ENCODE measurements around the gene CELF6. TPM values are rescaled to one million over a fixed set of nuclear protein-coding genes. Genes with fewer than 3 reads are reported as not detected.
A peak's percentile ranks its signal among the peaks of the same experiment; 100 is the strongest.

CELF6 gene
- polyA plus RNA-seq, 3 donors, result 2.9 TPM; not detected in 2

DNA sequence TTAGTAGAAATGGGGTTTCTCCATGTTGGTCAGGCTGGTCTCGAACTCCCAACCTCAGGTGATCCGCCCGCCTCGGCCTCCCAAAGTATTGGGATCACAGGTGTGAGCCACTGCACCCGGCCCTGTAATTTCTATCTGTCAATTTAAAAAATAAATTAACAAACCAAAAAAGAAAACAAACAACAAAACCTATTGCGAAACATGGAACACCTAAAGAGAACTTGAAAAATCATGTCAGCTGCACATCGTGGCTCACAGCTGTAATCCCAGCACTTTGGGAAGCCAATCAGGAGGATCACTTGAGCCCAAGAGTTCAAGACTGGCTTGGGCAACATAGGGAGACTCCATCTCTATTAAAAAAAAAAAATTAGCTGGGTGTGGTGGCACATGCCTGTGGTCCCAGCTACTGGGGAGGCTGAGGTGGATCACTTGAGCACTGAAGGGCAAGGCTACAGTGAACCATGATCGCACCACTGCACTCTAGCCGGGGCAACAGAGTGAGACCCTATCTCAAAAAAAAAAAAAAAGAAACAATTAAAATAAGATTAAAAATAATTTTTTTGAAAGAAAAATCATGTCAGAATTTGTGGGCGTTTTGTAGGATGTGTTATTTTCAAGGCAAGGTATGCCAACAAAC is 67.2 kb downstream of the CELF6 start:
- Histone ChIP-seq H3K4me1 (ENCODE audit: control insufficient read depth in 1 of 2, insufficient read depth in 2 of 2, low read length in 2 of 2) (peaks cover 9 to 13% of the 10 kb centered on the region in 2 donors), H4K20me1 (ENCODE audit: insufficient read depth, low read length) (no peaks in the 10 kb centered on the region), H3K9ac (ENCODE audit: insufficient read depth, low read length, poor library complexity, severe bottlenecking) (no peak overlapping the region), H3K27ac (ENCODE audit: low read depth in 1 of 2, low read length in 2 of 2) (no peak overlapping the region), H3K36me3 (replicated peaks in 1 of 2; ENCODE audit: control insufficient read depth in 1 of 2, insufficient read depth in 2 of 2, low read length in 2 of 2) (peaks cover 76 to 94% of the 10 kb centered on the region in 2 donors), H3K4me3 (replicated peaks in 1 of 3; ENCODE audit: low read depth in 2 of 3, low read length in 3 of 3) (no peak overlapping the region), H3K9me3 (replicated peaks in 1 of 2; ENCODE audit: control insufficient read depth in 1 of 2, insufficient read depth in 1 of 2, low read length in 2 of 2) (no peaks in the 10 kb centered on the region), H3K27me3 (ENCODE audit: control insufficient read depth in 2 of 2, insufficient read depth in 2 of 2, low read length in 2 of 2) (no peaks in the 10 kb centered on the region), H3K79me2 (ENCODE audit: insufficient read depth, low read length) (no peaks in the 10 kb centered on the region), H3K4me2 (replicated peaks; ENCODE audit: extremely low read depth, low read length, poor library complexity, severe bottlenecking) (no peak overlapping the region), H2AFZ (ENCODE audit: insufficient read depth, low read depth, low read length, poor library complexity, severe bottlenecking) (no peak overlapping the region)
- Mint-ChIP-seq H3K27ac (no peak overlapping the region), H3K36me3 (peaks cover 80 to 89% of the 10 kb centered on the region in 2 donors), H3K4me1 (peaks cover 11% of the 10 kb centered on the region), H3K9me3 (peaks cover 0 to 1% (median 0%) of the 10 kb centered on the region in 7 donors), H3K4me3 (no peak overlapping the region), H3K27me3 (ENCODE audit: low read depth in 3 of 3) (peaks cover 0 to 3% (median 0%) of the 10 kb centered on the region in 3 donors)
- TF ChIP-seq, protein P1, sequence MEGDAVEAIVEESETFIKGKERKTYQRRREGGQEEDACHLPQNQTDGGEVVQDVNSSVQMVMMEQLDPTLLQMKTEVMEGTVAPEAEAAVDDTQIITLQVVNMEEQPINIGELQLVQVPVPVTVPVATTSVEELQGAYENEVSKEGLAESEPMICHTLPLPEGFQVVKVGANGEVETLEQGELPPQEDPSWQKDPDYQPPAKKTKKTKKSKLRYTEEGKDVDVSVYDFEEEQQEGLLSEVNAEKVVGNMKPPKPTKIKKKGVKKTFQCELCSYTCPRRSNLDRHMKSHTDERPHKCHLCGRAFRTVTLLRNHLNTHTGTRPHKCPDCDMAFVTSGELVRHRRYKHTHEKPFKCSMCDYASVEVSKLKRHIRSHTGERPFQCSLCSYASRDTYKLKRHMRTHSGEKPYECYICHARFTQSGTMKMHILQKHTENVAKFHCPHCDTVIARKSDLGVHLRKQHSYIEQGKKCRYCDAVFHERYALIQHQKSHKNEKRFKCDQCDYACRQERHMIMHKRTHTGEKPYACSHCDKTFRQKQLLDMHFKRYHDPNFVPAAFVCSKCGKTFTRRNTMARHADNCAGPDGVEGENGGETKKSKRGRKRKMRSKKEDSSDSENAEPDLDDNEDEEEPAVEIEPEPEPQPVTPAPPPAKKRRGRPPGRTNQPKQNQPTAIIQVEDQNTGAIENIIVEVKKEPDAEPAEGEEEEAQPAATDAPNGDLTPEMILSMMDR (IDR thresholded peaks at IDR 0.05), result no peak
- DNase-seq, result no peak
- intact Hi-C loops (cut with micrococcal nuclease), result loop anchor here in 1 of 2 donors (10.0 kb wide), 1 partner anchor 48 kb away; no protein-coding TSS in a partner anchor
- 100% methylated on average over 5 of the region's 10 CpGs for WGBS (ENCODE audit: insufficient coverage)

DNA sequence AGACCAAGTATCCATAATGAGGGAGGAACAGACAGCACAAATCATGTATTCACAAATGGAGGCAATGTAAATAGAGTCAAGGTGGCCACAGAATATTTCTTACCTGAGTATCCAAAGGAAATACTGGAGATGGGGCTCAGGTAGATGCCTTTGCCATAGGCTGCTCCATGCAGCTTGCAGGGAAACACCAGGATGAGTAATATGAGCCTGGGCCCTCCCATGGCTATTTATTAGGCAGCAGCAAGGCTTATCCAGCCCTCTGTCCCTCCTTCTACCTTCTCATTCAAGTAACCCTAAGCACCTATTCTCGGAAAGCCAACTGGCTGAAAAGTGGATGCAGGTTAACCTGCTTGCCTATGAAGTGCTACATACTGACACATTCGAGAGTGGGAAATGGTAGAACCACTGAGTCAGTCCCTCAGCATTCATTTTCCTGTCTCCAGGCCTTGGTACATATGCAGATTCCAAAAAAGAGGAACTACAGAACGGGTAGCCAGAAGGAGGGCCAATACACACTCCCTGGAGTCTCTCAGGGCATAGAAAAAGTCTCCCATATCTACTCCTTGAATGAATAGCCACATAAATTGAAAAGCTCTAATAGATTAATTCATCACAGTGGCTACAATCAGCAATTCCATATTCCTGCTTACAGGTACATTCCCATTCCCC is 70.7 kb downstream of the CELF6 start:
- H3K4me1 Mint-ChIP-seq, result peaks cover 11% of the 10 kb centered on the region
- Histone ChIP-seq H3K4me1 (ENCODE audit: control insufficient read depth in 1 of 2, insufficient read depth in 2 of 2, low read length in 2 of 2) (peaks cover 9 to 13% of the 10 kb centered on the region in 2 donors), H3K79me2 (ENCODE audit: insufficient read depth, low read length) (no peaks in the 10 kb centered on the region), H3K4me2 (replicated peaks; ENCODE audit: extremely low read depth, low read length, poor library complexity, severe bottlenecking) (no peak overlapping the region), H3K9me3 (replicated peaks in 1 of 2; ENCODE audit: control insufficient read depth in 1 of 2, insufficient read depth in 1 of 2, low read length in 2 of 2) (no peaks in the 10 kb centered on the region), H2AFZ (ENCODE audit: insufficient read depth, low read depth, low read length, poor library complexity, severe bottlenecking) (no peak overlapping the region), H4K20me1 (ENCODE audit: insufficient read depth, low read length) (no peaks in the 10 kb centered on the region), H3K27me3 (ENCODE audit: control insufficient read depth in 2 of 2, insufficient read depth in 2 of 2, low read length in 2 of 2) (no peaks in the 10 kb centered on the region), H3K4me3 (replicated peaks in 1 of 3; ENCODE audit: low read depth in 2 of 3, low read length in 3 of 3) (no peak overlapping the region), H3K36me3 (replicated peaks in 1 of 2; ENCODE audit: control insufficient read depth in 1 of 2, insufficient read depth in 2 of 2, low read length in 2 of 2) (peaks cover 57 to 76% of the 10 kb centered on the region in 2 donors), H3K27ac (ENCODE audit: low read depth in 1 of 2, low read length in 2 of 2) (peak overlapping the region in 1 of 2 donors; percentile 65), H3K9ac (ENCODE audit: insufficient read depth, low read length, poor library complexity, severe bottlenecking) (no peak overlapping the region)
- H3K4me3 Mint-ChIP-seq, result no peak overlapping the region
- TF ChIP-seq, protein P1 (IDR thresholded peaks at IDR 0.05), result no peak
- peaks cover 0 to 3% (median 0%) of the 10 kb centered on the region in 3 donors for H3K27me3 Mint-ChIP-seq (ENCODE audit: low read depth in 3 of 3)
- no peaks in the 10 kb centered on the region for H3K9me3 Mint-ChIP-seq
- WGBS (ENCODE audit: insufficient coverage), result 17% methylated on average over 2 of the region's 3 CpGs
- H3K36me3 Mint-ChIP-seq, result peaks cover 66 to 81% of the 10 kb centered on the region in 2 donors
- intact Hi-C loops (cut with micrococcal nuclease), result no loop called here
- DNase-seq, result peak; percentile 28 to 71 (median 57)
- peak overlapping the region; percentile 15 to 83 (median 75) for H3K27ac Mint-ChIP-seq
